ENCODE results near the gene MOB1A. TPM values are rescaled to one million over a fixed set of nuclear protein-coding genes. Genes with fewer than 3 reads are reported as not detected.

Gene MOB1A
- total and polyA plus RNA-seq, 10 of the 15 experiments (the other 5 are each of a cell fraction or from before 2014, with no cell fraction given): 41.2 to 232 (median 172) TPM

- TF ChIP-seq EZH2 (IDR thresholded peaks at IDR 0.05; ENCODE audit: borderline replicate concordance, control insufficient read depth, low read depth, low read length) (no peak), MAX (IDR thresholded peaks at IDR 0.05; ENCODE audit: low read depth, low read length) (no peak), EED (IDR thresholded peaks at IDR 0.05; ENCODE audit: low read depth) (no peak), MLLT1 (IDR thresholded peaks at IDR 0.05) (no peak), MXI1 (IDR thresholded peaks at IDR 0.05; ENCODE audit: low read depth, low read length) (no peak), POLR2AphosphoS2 (IDR thresholded peaks at IDR 0.05; ENCODE audit: low read depth, low read length) (no peak), IKZF1 (conservative IDR thresholded peaks at IDR 0.05) (peak; percentile 78), MEF2A (IDR thresholded peaks at IDR 0.05; ENCODE audit: insufficient read depth, low read depth, low read length) (no peak), TAF1 (IDR thresholded peaks at IDR 0.05; ENCODE audit: borderline replicate concordance, low read depth, low read length) (no peak), NFYB (IDR thresholded peaks at IDR 0.05; ENCODE audit: insufficient read depth, low read depth, low read length) (no peak), GATAD2B (conservative IDR thresholded peaks at IDR 0.05; ENCODE audit: low read depth) (no peak), ESRRA (IDR thresholded peaks at IDR 0.05; ENCODE audit: low read length) (no peak), CHD1 (IDR thresholded peaks at IDR 0.05; ENCODE audit: low read depth, low read length) (no peak), HDGF (IDR thresholded peaks at IDR 0.05) (no peak), HSF1 (IDR thresholded peaks at IDR 0.05; ENCODE audit: low read depth, low read length) (no peak), MYB (IDR thresholded peaks at IDR 0.05; ENCODE audit: borderline replicate concordance, low read depth, low read length) (no peak), BCL3 (IDR thresholded peaks at IDR 0.05; ENCODE audit: borderline replicate concordance, insufficient read depth, low read depth, low read length, poor library complexity, severe bottlenecking) (no peak), BACH1 (IDR thresholded peaks at IDR 0.05; ENCODE audit: borderline replicate concordance) (no peak), ZNF687 (IDR thresholded peaks at IDR 0.05) (no peak), NR2F1 (conservative IDR thresholded peaks at IDR 0.05) (peak; percentile 93)
Measured at GRCh38 chr2:74168739-74169138, 9.9 kb downstream of the MOB1A start (continued).

Data from GM12878 (cell line).